ENCODE measurements around the gene PPFIBP1. TPM values are rescaled to one million over a fixed set of nuclear protein-coding genes. Genes with fewer than 3 reads are reported as not detected.

Gene PPFIBP1
- total and polyA plus RNA-seq, 2 of the 4 experiments (the other 2 are of a cell fraction): 30.4 to 72.2 TPM

GRCh38 chr12:27561535-27562350 lies 37.7 kb downstream of the PPFIBP1 start:
- H2AK5ac ChIP-seq (ENCODE audit: low read depth, low read length): 0 out of 2 replicates have a peak overlapping the region, but pooled peaks have one; percentile 5
- ChIA-PET POLR2A (ENCODE audit: unreplicated experiment) (no interaction called here), CTCF (no interaction called here)
- no peak overlapping the region for H2AK9ac ChIP-seq (replicated peaks; ENCODE audit: low read depth, low read length, poor library complexity)
- H2BK20ac ChIP-seq (ENCODE audit: low read depth, low read length): no peak overlapping the region
- WGBS, 2 experiments (ENCODE audit: extremely low coverage in 2 of 2, insufficient read length in 1 of 2): 83% methylated on average over 1 of the region's 6 CpGs; no CpG with 5 or more reads in 1 of the 2 experiments
- BruUV-seq (replicated peaks): no TSS peak
- no peak overlapping the region for H2BK5ac ChIP-seq (ENCODE audit: low read depth, low read length, poor library complexity, severe bottlenecking)
- no peaks in the 10 kb centered on the region for H3K9me1 ChIP-seq (ENCODE audit: insufficient read depth, low read length)
- H3K4me1 ChIP-seq (ENCODE audit: control insufficient read depth, insufficient read depth, low read length): peaks cover 3% of the 10 kb centered on the region
- no peak overlapping the region for H3K4me3 ChIP-seq (ENCODE audit: insufficient read depth, low read depth, low read length)
- H4K91ac ChIP-seq (ENCODE audit: insufficient read depth, low read depth, low read length): no peak overlapping the region
- intact Hi-C loops (cut with micrococcal nuclease) (no loop called here), in situ Hi-C loops (cut with MboI; ENCODE audit: low sequenced_read_pairs) (no loop called here), dilution Hi-C loops (cut with HindIII; ENCODE audit: low sequenced_read_pairs, unreplicated experiment) (no loop called here)
- H3K79me1 ChIP-seq (ENCODE audit: low read depth in 1 of 2, low read length in 2 of 2): peaks cover 37 to 65% of the 10 kb centered on the region in 2 experiments
- H2BK15ac ChIP-seq (ENCODE audit: low read depth, low read length): no peak overlapping the region
- no peak overlapping the region for H3K18ac ChIP-seq (ENCODE audit: low read depth, low read length)
- no peak overlapping the region for H4K8ac ChIP-seq (ENCODE audit: low read depth in 2 of 2, low read length in 2 of 2)
- no peak overlapping the region for H3K27ac ChIP-seq (ENCODE audit: insufficient read depth, low read length)
- no peak overlapping the region for H3K4ac ChIP-seq (ENCODE audit: low read depth, low read length)
- no peak for ATAC-seq (ENCODE audit: low read depth)
- no peaks in the 10 kb centered on the region for H3K9me3 ChIP-seq (ENCODE audit: control insufficient read depth, insufficient read depth, low read length)
- H4K20me1 ChIP-seq (ENCODE audit: insufficient read depth, low read length): no peaks in the 10 kb centered on the region
- H3K36me3 ChIP-seq (ENCODE audit: control insufficient read depth, insufficient read depth, low read length): no peaks in the 10 kb centered on the region
- no peak for DNase-seq
- H3K4me2 ChIP-seq (ENCODE audit: low read depth, low read length): no peak overlapping the region
- H3K9ac ChIP-seq (ENCODE audit: low read depth, low read length): no peak overlapping the region
- H3K27me3 ChIP-seq (ENCODE audit: control insufficient read depth, insufficient read depth, low read length): no peaks in the 10 kb centered on the region
- no peak overlapping the region for H3K56ac ChIP-seq (ENCODE audit: extremely low read depth, insufficient read depth, low read length)
- no peak overlapping the region for H2AFZ ChIP-seq (replicated peaks; ENCODE audit: low read length, poor library complexity)
- 0 out of 2 replicates have a peak overlapping the region, but pooled peaks have one; percentile 24 for H3K23ac ChIP-seq (ENCODE audit: low read depth, low read length)
- no peak overlapping the region for H2BK120ac ChIP-seq (ENCODE audit: low read depth, low read length)
- no peak overlapping the region for H4K5ac ChIP-seq (ENCODE audit: low read depth, low read length)
- 0 out of 2 replicates have a peak overlapping the region, but pooled peaks have one; percentile 27 for H3K14ac ChIP-seq (replicated peaks; ENCODE audit: low read depth, low read length)
- TF ChIP-seq POLR2A (IDR thresholded peaks at IDR 0.05; ENCODE audit: low read depth, low read length) (no peak), RCOR1 (IDR thresholded peaks at IDR 0.05; ENCODE audit: insufficient replicate concordance, low read length) (no peak), CHD1 (IDR thresholded peaks at IDR 0.05; ENCODE audit: low read depth, low read length) (no peak), CTCF (conservative IDR thresholded peaks at IDR 0.05; ENCODE audit: low read depth, low read length) (no peak), BHLHE40 (IDR thresholded peaks at IDR 0.05; ENCODE audit: low read depth, low read length) (no peak), FOS (IDR thresholded peaks at IDR 0.05; ENCODE audit: low read depth, low read length) (no peak), MAZ (IDR thresholded peaks at IDR 0.05; ENCODE audit: borderline replicate concordance, low read depth, low read length) (no peak), NFE2L2 (IDR thresholded peaks at IDR 0.05; ENCODE audit: low read depth, low read length) (no peak), RFX5 (IDR thresholded peaks at IDR 0.05; ENCODE audit: low read depth, low read length) (no peak), SMC3 (IDR thresholded peaks at IDR 0.05; ENCODE audit: low read depth, low read length) (no peak), MAFK (IDR thresholded peaks at IDR 0.05; ENCODE audit: low read depth, low read length) (no peak), ELK1 (IDR thresholded peaks at IDR 0.05; ENCODE audit: borderline replicate concordance, low read depth, low read length) (no peak), CEBPB (IDR thresholded peaks at IDR 0.05; ENCODE audit: low read depth, low read length) (no peak), USF2 (IDR thresholded peaks at IDR 0.05; ENCODE audit: low read depth, low read length) (no peak), RAD21 (IDR thresholded peaks at IDR 0.05; ENCODE audit: low read length) (no peak)

Measured in IMR-90 (cell line).